CD14-positive monocyte (primary cell): ENCODE results near the gene PDILT. TPM values are rescaled to one million over a fixed set of nuclear protein-coding genes. Genes with fewer than 3 reads are reported as not detected.

ENCODE experiments used
- DNase-seq, 3 donors: peaks; one replicate each; pipeline ENCODE4 v3.0.0-alpha.2; 2011 to 2022
- H2AFZ ChIP-seq: 2 replicates; pipeline ENCODE4 v1.6.0; 2012; ENCODE audit warnings: mild to moderate bottlenecking, low read depth, low read length, inconsistent platforms; ENCODE audit not compliant: insufficient read depth, poor library complexity, severe bottlenecking
- H3K27ac ChIP-seq, 2 donors: 1 replicate in 1 of 2; 2 replicates in 1 of 2; pipeline ENCODE4 v1.5.1; 2012 to 2013; ENCODE audit warnings: low read length in 2 of 2, control low read depth in 1 of 2, inconsistent platforms in 1 of 2, low read depth in 1 of 2, mild to moderate bottlenecking in 1 of 2
- H3K27me3 ChIP-seq, 2 donors: one replicate each; pipeline versions ENCODE4 v1.6.0 to v1.6.1; 2011 to 2013; ENCODE audit warnings: low read length in 2 of 2; ENCODE audit not compliant: control insufficient read depth in 2 of 2, insufficient read depth in 2 of 2
- H3K36me3 ChIP-seq, 2 donors: replicated peaks in 1 of 2; 1 replicate in 1 of 2; 2 replicates in 1 of 2; pipeline versions ENCODE4 v1.5.1 to v1.6.1; 2012 to 2013; ENCODE audit warnings: low read length in 2 of 2, control low read depth in 1 of 2, inconsistent platforms in 1 of 2, mild to moderate bottlenecking in 1 of 2; ENCODE audit not compliant: insufficient read depth in 2 of 2, control insufficient read depth in 1 of 2
- H3K4me1 ChIP-seq, 2 donors: 1 replicate in 1 of 2; 2 replicates in 1 of 2; pipeline versions ENCODE4 v1.5.1 to v1.6.1; 2012 to 2013; ENCODE audit warnings: low read length in 2 of 2, control low read depth in 1 of 2, inconsistent platforms in 1 of 2, mild to moderate bottlenecking in 1 of 2, moderate library complexity in 1 of 2; ENCODE audit not compliant: insufficient read depth in 2 of 2, control insufficient read depth in 1 of 2
- H3K4me2 ChIP-seq: replicated peaks from 2 replicates; pipeline ENCODE3; 2012; ENCODE audit warnings: low read length, moderate library complexity, mild to moderate bottlenecking; ENCODE audit not compliant: poor library complexity, severe bottlenecking; ENCODE audit errors: extremely low read depth
- H3K4me3 ChIP-seq, 3 experiments: fragments of 200-600 bp in 1 of 3; sonication (generic) in 1 of 3; replicated peaks in 1 of 3; 1 replicate in 2 of 3; 2 replicates in 1 of 3; pipeline ENCODE4 v1.5.1; 2011 to 2013; ENCODE audit warnings: low read length in 3 of 3, mild to moderate bottlenecking in 3 of 3, control low read depth in 2 of 3, low read depth in 2 of 3, inconsistent platforms in 1 of 3, moderate library complexity in 1 of 3
- H3K79me2 ChIP-seq: 2 replicates; pipeline ENCODE4 v1.6.0; 2012; ENCODE audit warnings: mild to moderate bottlenecking, control low read depth, inconsistent platforms, low read length, moderate library complexity; ENCODE audit not compliant: insufficient read depth
- H3K9ac ChIP-seq: 2 replicates; pipeline ENCODE4 v1.6.0; 2017; ENCODE audit warnings: low read length, mild to moderate bottlenecking; ENCODE audit not compliant: insufficient read depth, poor library complexity, severe bottlenecking
- H3K9me3 ChIP-seq, 2 donors: replicated peaks in 1 of 2; 1 replicate in 1 of 2; 2 replicates in 1 of 2; pipeline versions ENCODE4 v1.5.1 to v1.6.1; 2012 to 2013; ENCODE audit warnings: low read length in 2 of 2, control low read depth in 1 of 2; ENCODE audit not compliant: control insufficient read depth in 1 of 2, insufficient read depth in 1 of 2
- H4K20me1 ChIP-seq: 2 replicates; pipeline ENCODE4 v1.6.0; 2012; ENCODE audit warnings: mild to moderate bottlenecking, low read length, control low read depth, moderate library complexity; ENCODE audit not compliant: insufficient read depth
- H3K27ac Mint-ChIP-seq, 7 donors: one replicate each; pipeline ENCODE4 v1.8.0; 2020; ENCODE audit warnings: mild to moderate bottlenecking in 7 of 7, mixed read lengths in 7 of 7, moderate library complexity in 6 of 7, inconsistent platforms in 2 of 7
- H3K27me3 Mint-ChIP-seq, 3 donors: one replicate each; pipeline ENCODE4 v1.8.0; 2021 to 2022; ENCODE audit warnings: low read depth in 3 of 3, mild to moderate bottlenecking in 3 of 3, mixed read lengths in 3 of 3, moderate library complexity in 3 of 3, inconsistent platforms in 1 of 3
- H3K36me3 Mint-ChIP-seq, 2 donors: one replicate each; pipeline ENCODE4 v1.8.0; 2020; ENCODE audit warnings: mixed read lengths in 2 of 2, inconsistent platforms in 1 of 2, mild to moderate bottlenecking in 1 of 2
- H3K4me1 Mint-ChIP-seq: one replicate; pipeline ENCODE4 v1.8.0; 2020; ENCODE audit warnings: mild to moderate bottlenecking, mixed read lengths
- H3K4me3 Mint-ChIP-seq, 2 donors: one replicate each; pipeline ENCODE4 v1.8.0; 2020; ENCODE audit warnings: mild to moderate bottlenecking in 2 of 2, mixed read lengths in 2 of 2, moderate library complexity in 1 of 2
- H3K9me3 Mint-ChIP-seq, 7 donors: one replicate each; pipeline ENCODE4 v1.8.0; 2020 to 2022; ENCODE audit warnings: mixed read lengths in 7 of 7, mild to moderate bottlenecking in 6 of 7, moderate library complexity in 6 of 7, inconsistent platforms in 2 of 7
- CTCF ChIP-seq: fragments of 200-600 bp; IDR thresholded peaks from one replicate; pipeline ENCODE4 v1.8.0; 2022; ENCODE audit warnings: antibody characterized with exemption, mild to moderate bottlenecking
- whole genome bisulfite sequencing: methylation state at CpG from one replicate; pipeline ENCODE4 v1.1.5; 2013; ENCODE audit warnings: missing lambda C conversion rate; ENCODE audit not compliant: insufficient coverage; 5-methylcytosine and 5-hydroxymethylcytosine counted together
- intact Hi-C, 2 donors: fragments of 100-400 bp; cut with micrococcal nuclease; formaldehyde crosslinking; loops; one replicate each; pipeline versions ENCODE4 v1.15.0 to v1.15.1; 2023
- polyA plus RNA-seq, 3 donors: library from polyadenylated mRNA; depleted of rRNA in 1 of 3; unstranded in 2 of 3; stranded (reverse) in 1 of 3; fragments of 300-500 nt in 2 of 3; fragments of >200 nt in 1 of 3; fragmentation: Illumina TruSeq in 2 of 3; gene quantifications; 1 replicate in 2 of 3; 2 replicates in 1 of 3; pipeline ENCODE4 v1.2.3, GENCODE V29; 2012 to 2021

Gene PDILT
- polyA plus RNA-seq, 3 donors: not detected

GRCh38 chr16:20391045-20391444 is 13.5 kb downstream of the PDILT start:
- no peaks in the 10 kb centered on the region for H3K79me2 ChIP-seq
- DNase-seq: no peak
- H3K9me3 Mint-ChIP-seq: no peaks in the 10 kb centered on the region
- no peak overlapping the region for H3K4me2 ChIP-seq
- H3K4me3 Mint-ChIP-seq: no peak overlapping the region
- no peaks in the 10 kb centered on the region for H3K36me3 ChIP-seq
- intact Hi-C loops: no loop called here
- H3K4me3 ChIP-seq: no peak overlapping the region
- TF ChIP-seq CTCF: no peak
- H3K4me1 Mint-ChIP-seq: no peaks in the 10 kb centered on the region
- WGBS: 93% methylated on average over 4 of the region's 5 CpGs
- H2AFZ ChIP-seq: no peak overlapping the region
- no peak overlapping the region for H3K27ac ChIP-seq
- H3K4me1 ChIP-seq: no peaks in the 10 kb centered on the region
- no peaks in the 10 kb centered on the region for H3K9me3 ChIP-seq
- H3K27ac Mint-ChIP-seq: no peak overlapping the region
- no peak overlapping the region for H3K9ac ChIP-seq
- no peaks in the 10 kb centered on the region for H3K36me3 Mint-ChIP-seq
- H3K27me3 ChIP-seq: no peaks in the 10 kb centered on the region
- peaks cover 9 to 18% (median 14%) of the 10 kb centered on the region in 3 donors for H3K27me3 Mint-ChIP-seq
- H4K20me1 ChIP-seq: no peaks in the 10 kb centered on the region

GRCh38 chr16:20388854-20389253 is 15.7 kb downstream of the PDILT start:
- H3K9me3 ChIP-seq: no peaks in the 10 kb centered on the region
- H3K27ac Mint-ChIP-seq: no peak overlapping the region
- H3K9me3 Mint-ChIP-seq: no peaks in the 10 kb centered on the region
- H2AFZ ChIP-seq: no peak overlapping the region
- H3K36me3 ChIP-seq: no peaks in the 10 kb centered on the region
- no peak for TF ChIP-seq CTCF
- no peaks in the 10 kb centered on the region for H4K20me1 ChIP-seq
- H3K36me3 Mint-ChIP-seq: no peaks in the 10 kb centered on the region
- no peaks in the 10 kb centered on the region for H3K4me1 ChIP-seq
- H3K4me2 ChIP-seq: no peak overlapping the region
- no peak overlapping the region for H3K9ac ChIP-seq
- H3K27ac ChIP-seq: no peak overlapping the region
- no peak overlapping the region for H3K4me3 ChIP-seq
- H3K4me1 Mint-ChIP-seq: no peaks in the 10 kb centered on the region
- H3K27me3 Mint-ChIP-seq: peaks cover 9 to 19% (median 14%) of the 10 kb centered on the region in 3 donors
- H3K27me3 ChIP-seq: no peaks in the 10 kb centered on the region
- WGBS: no CpG with 5 or more reads among the region's 1 CpG
- no peaks in the 10 kb centered on the region for H3K79me2 ChIP-seq
- no peak overlapping the region for H3K4me3 Mint-ChIP-seq
- intact Hi-C loops: loop anchor here (10.0 kb wide), 1 partner anchor 484 kb away; no protein-coding TSS in a partner anchor
- no peak for DNase-seq
